Measurements from ENCODE around the gene INTS15. TPM values are rescaled to one million over a fixed set of nuclear protein-coding genes. Genes with fewer than 3 reads are reported as not detected.

Gene INTS15
- total RNA-seq, 1 experiment from 2014 or later, result 24.3 TPM

GRCh38 chr7:6628045-6628444, 38.2 kb downstream of the INTS15 start:
- ChIA-PET RAD21 (ENCODE audit: low non-redundant PET in 1 of 2, low total read pairs in 2 of 2, uncharacterized antibody in 2 of 2, unreplicated experiment in 2 of 2) (no interaction called here), POLR2A (no interaction called here), CTCF (no interaction called here)
- ATAC-seq, result no peak
- intact Hi-C loops (cut with micrococcal nuclease), result no loop called here
- no peaks in the 10 kb centered on the region for H3K36me3 ChIP-seq (ENCODE audit: control insufficient read depth in 1 of 2, insufficient read depth in 2 of 2, low read length in 2 of 2)
- H3K9me2 ChIP-seq (ENCODE audit: insufficient read depth), result no peaks in the 10 kb centered on the region
- no peaks in the 10 kb centered on the region for H3K9me3 ChIP-seq (ENCODE audit: control insufficient read depth in 1 of 2, insufficient read depth in 1 of 2, low read depth in 1 of 2, low read length in 2 of 2)
- H3K27ac ChIP-seq (ENCODE audit: low read depth, low read length), result no peak overlapping the region
- H3K4me2 ChIP-seq (ENCODE audit: low read length), result no peak overlapping the region
- H2AFZ ChIP-seq (ENCODE audit: low read depth, low read length, poor library complexity, severe bottlenecking), result no peak overlapping the region
- TF ChIP-seq EZH2phosphoT487 (IDR thresholded peaks at IDR 0.05; ENCODE audit: borderline replicate concordance) (no peak), SRF (IDR thresholded peaks at IDR 0.05; ENCODE audit: low read depth) (no peak), SP1 (IDR thresholded peaks at IDR 0.05; ENCODE audit: low read depth) (no peak), CTCF (IDR thresholded peaks at IDR 0.05 in 2 of 3, conservative IDR thresholded peaks at IDR 0.05 in 1 of 3; ENCODE audit: borderline replicate concordance in 1 of 3, insufficient read depth in 1 of 3, low read depth in 2 of 3, low read length in 2 of 3) (no peak), ELF1 (IDR thresholded peaks at IDR 0.05; ENCODE audit: borderline replicate concordance, low read depth) (no peak), SIN3A (IDR thresholded peaks at IDR 0.05; ENCODE audit: low read depth) (no peak), ZNF274 (IDR thresholded peaks at IDR 0.05; ENCODE audit: low read depth, low read length) (no peak), CBX3 (IDR thresholded peaks at IDR 0.05; ENCODE audit: low read depth) (no peak), ZFX (IDR thresholded peaks at IDR 0.05) (no peak; the same call in 1 of the 2 replicates), REST (IDR thresholded peaks at IDR 0.05; ENCODE audit: low read depth) (no peak), POLR2A (IDR thresholded peaks at IDR 0.05; ENCODE audit: borderline replicate concordance, extremely low read depth, insufficient read depth, insufficient read length) (no peak), JUND (IDR thresholded peaks at IDR 0.05) (no peak)
- no peak for DNase-seq (ENCODE audit: low read depth, low spot score)
- BruUV-seq (replicated peaks), result no TSS peak
- no peaks in the 10 kb centered on the region for H4K20me1 ChIP-seq (ENCODE audit: insufficient read depth)
- H3K4me1 ChIP-seq (ENCODE audit: control insufficient read depth in 1 of 2, insufficient read depth in 2 of 2, low read length in 2 of 2), result peaks cover 4 to 5% of the 10 kb centered on the region in 2 experiments; a peak in 2 of 4 replicates
- H3K9ac ChIP-seq (ENCODE audit: low read length), result no peak overlapping the region
- no peaks in the 10 kb centered on the region for H3K79me2 ChIP-seq (ENCODE audit: insufficient read depth, low read length)
- no peak overlapping the region for H3K4me3 ChIP-seq (replicated peaks in 1 of 2; ENCODE audit: low read depth in 1 of 2, low read length in 2 of 2)
- no peaks in the 10 kb centered on the region for H3K27me3 ChIP-seq (ENCODE audit: insufficient read depth, low read length)

All from HCT116 (cell line).